K562 (cell line): ENCODE data around the gene SEC24B. TPM values are rescaled to one million over a fixed set of nuclear protein-coding genes. Genes with fewer than 3 reads are reported as not detected.

Experiments
- CBX5 ChIP-seq: IDR thresholded peaks from 2 replicates; pipeline ENCODE4 v1.6.1; 2014; ENCODE audit warnings: low read depth, borderline replicate concordance
- CTCFL ChIP-seq: IDR thresholded peaks from 2 replicates; pipeline ENCODE4 v1.6.1; 2011; ENCODE audit warnings: borderline replicate concordance, low read depth, mild to moderate bottlenecking, moderate library complexity, low read length; ENCODE audit not compliant: insufficient read depth, poor library complexity, severe bottlenecking
- DACH1 ChIP-seq: fragments of 450-650 bp; IDR thresholded peaks from 2 replicates; pipeline ENCODE4 v1.6.1; 2018; ENCODE audit not compliant: partially characterized antibody
- GATAD2A ChIP-seq: fragments of 450-650 bp; IDR thresholded peaks from 2 replicates; pipeline ENCODE4 v1.6.1; 2017
- HDAC1 ChIP-seq, 2 experiments: fragments of 450-650 bp; IDR thresholded peaks; 2 replicates each; pipeline ENCODE4 v1.6.1; 2016 to 2017; ENCODE audit warnings: inconsistent platforms in 1 of 2, mild to moderate bottlenecking in 1 of 2, moderate library complexity in 1 of 2
- MXI1 ChIP-seq: IDR thresholded peaks from 2 replicates; pipeline ENCODE4 v1.6.1; 2011; ENCODE audit warnings: low read depth, mild to moderate bottlenecking, improper control_type of control experiment, low read length
- PCBP1 ChIP-seq: fragments of 200-400 bp; formaldehyde crosslinking; IDR thresholded peaks from 2 replicates; pipeline ENCODE4 v1.6.1; 2018; ENCODE audit warnings: mild to moderate bottlenecking, low read depth, low read length; ENCODE audit not compliant: poor library complexity, severe bottlenecking
- SMC3 ChIP-seq: conservative IDR thresholded peaks from 2 replicates; pipeline ENCODE4 v1.6.1; 2011; ENCODE audit warnings: low read depth, low read length, improper control_type of control experiment; ENCODE audit not compliant: insufficient read depth
- SP1 ChIP-seq: sonication (generic); formaldehyde crosslinking; IDR thresholded peaks from 2 replicates; pipeline ENCODE4 v1.8.1; 2022; ENCODE audit warnings: mild to moderate bottlenecking, missing genetic modification reagents
- ZNF408 ChIP-seq: fragments of 250-450 bp; sonication (Bioruptor Pico); IDR thresholded peaks from 2 replicates; pipeline ENCODE4 v1.4.0; 2020; ENCODE audit warnings: low read depth, mild to moderate bottlenecking, moderate library complexity
- polyA plus RNA-seq, 8 experiments: library from polyadenylated mRNA; depleted of rRNA in 4 of 8; stranded (reverse) in 5 of 8; unstranded in 3 of 8; fragments of >200 nt; fragmentation: Nextera tagmentation in 2 of 8; fragmentation: Illumina TruSeq in 1 of 8; extraction: Ambion mirVana in 2 of 8; extraction: Trizol in 1 of 8; gene quantifications; 2 replicates each; pipeline versions ENCODE4 v1.2.1 to v1.2.3, GENCODE V29; 2011 to 2014; ENCODE audit warnings: inconsistent platforms in 1 of 8, missing spikeins in 1 of 8
- total RNA-seq, 7 experiments: library from RNA; depleted of rRNA in 6 of 7; stranded (reverse); fragments of >200 nt in 6 of 7; fragmentation: Illumina TruSeq in 2 of 7; extraction: Trizol in 2 of 7; gene quantifications; 2 replicates each; pipeline versions ENCODE4 v1.2.1 to v1.2.3, GENCODE V29; 2011 to 2021; ENCODE audit warnings: low replicate concordance in 1 of 7
- TF ChIP-seq, protein P1 (sequence below): fragments of 250-450 bp; sonication (Bioruptor Pico); IDR thresholded peaks from 2 replicates; pipeline ENCODE4 v1.8.0; 2022; ENCODE audit warnings: moderate library complexity, mild to moderate bottlenecking, inconsistent platforms
- TF ChIP-seq, protein P2 (sequence below), 2 experiments: fragments of 150-350 bp in 1 of 2; IDR thresholded peaks; 2 replicates each; pipeline ENCODE4 v1.6.1; 2012 to 2016; ENCODE audit warnings: low read depth in 2 of 2, low read length in 2 of 2, mild to moderate bottlenecking in 1 of 2, moderate library complexity in 1 of 2
- TF ChIP-seq, protein P3 (sequence below), 2 experiments: fragments of 450-650 bp; conservative IDR thresholded peaks; 2 replicates each; pipeline ENCODE4 v1.6.1; 2017; ENCODE audit warnings: mild to moderate bottlenecking in 2 of 2, moderate library complexity in 2 of 2
- TF ChIP-seq, protein P4 (sequence below): sonication (generic); formaldehyde crosslinking; IDR thresholded peaks from 2 replicates; pipeline ENCODE4 v1.8.1; 2023; ENCODE audit warnings: mild to moderate bottlenecking, missing genetic modification reagents

The SEC24B gene
- total and polyA plus RNA-seq, 9 of the 15 experiments (the other 6 are each of a cell fraction or from before 2014, with no cell fraction given) = 6.3 to 46.4 (median 17.1) TPM

- TF ChIP-seq MXI1 (peak; percentile 63; the same call in 1 of the 2 replicates), SP1 (CRISPR knock-in tag) (peak; percentile 18; the same call in 1 of the 2 replicates), ZNF408 (CRISPR knock-in tag) (no peak), CTCFL (peak; percentile 95), HDAC1 (IDR thresholded peaks at IDR 0.05) (peak in 1 of 2 experiments; percentile 76; a peak in 1 of 4 replicates), CBX5 (no peak), GATAD2A (no peak), PCBP1 (peak; percentile 33), SMC3 (0 out of 2 replicates have a peak, but pooled peaks have one; percentile 36), DACH1 (no peak)
- TF ChIP-seq, protein P1, sequence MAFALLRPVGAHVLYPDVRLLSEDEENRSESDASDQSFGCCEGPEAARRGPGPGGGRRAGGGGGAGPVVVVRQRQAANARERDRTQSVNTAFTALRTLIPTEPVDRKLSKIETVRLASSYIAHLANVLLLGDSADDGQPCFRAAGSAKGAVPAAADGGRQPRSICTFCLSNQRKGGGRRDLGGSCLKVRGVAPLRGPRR = no peak
- TF ChIP-seq, protein P2, sequence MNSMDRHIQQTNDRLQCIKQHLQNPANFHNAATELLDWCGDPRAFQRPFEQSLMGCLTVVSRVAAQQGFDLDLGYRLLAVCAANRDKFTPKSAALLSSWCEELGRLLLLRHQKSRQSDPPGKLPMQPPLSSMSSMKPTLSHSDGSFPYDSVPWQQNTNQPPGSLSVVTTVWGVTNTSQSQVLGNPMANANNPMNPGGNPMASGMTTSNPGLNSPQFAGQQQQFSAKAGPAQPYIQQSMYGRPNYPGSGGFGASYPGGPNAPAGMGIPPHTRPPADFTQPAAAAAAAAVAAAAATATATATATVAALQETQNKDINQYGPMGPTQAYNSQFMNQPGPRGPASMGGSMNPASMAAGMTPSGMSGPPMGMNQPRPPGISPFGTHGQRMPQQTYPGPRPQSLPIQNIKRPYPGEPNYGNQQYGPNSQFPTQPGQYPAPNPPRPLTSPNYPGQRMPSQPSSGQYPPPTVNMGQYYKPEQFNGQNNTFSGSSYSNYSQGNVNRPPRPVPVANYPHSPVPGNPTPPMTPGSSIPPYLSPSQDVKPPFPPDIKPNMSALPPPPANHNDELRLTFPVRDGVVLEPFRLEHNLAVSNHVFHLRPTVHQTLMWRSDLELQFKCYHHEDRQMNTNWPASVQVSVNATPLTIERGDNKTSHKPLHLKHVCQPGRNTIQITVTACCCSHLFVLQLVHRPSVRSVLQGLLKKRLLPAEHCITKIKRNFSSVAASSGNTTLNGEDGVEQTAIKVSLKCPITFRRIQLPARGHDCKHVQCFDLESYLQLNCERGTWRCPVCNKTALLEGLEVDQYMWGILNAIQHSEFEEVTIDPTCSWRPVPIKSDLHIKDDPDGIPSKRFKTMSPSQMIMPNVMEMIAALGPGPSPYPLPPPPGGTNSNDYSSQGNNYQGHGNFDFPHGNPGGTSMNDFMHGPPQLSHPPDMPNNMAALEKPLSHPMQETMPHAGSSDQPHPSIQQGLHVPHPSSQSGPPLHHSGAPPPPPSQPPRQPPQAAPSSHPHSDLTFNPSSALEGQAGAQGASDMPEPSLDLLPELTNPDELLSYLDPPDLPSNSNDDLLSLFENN (IDR thresholded peaks at IDR 0.05; ENCODE audit: low read depth in 2 of 2, low read length in 2 of 2) = 0 out of 4 replicates have a peak, but pooled peaks of 1 of the 2 experiments have one; percentile 23
- TF ChIP-seq, protein P3, sequence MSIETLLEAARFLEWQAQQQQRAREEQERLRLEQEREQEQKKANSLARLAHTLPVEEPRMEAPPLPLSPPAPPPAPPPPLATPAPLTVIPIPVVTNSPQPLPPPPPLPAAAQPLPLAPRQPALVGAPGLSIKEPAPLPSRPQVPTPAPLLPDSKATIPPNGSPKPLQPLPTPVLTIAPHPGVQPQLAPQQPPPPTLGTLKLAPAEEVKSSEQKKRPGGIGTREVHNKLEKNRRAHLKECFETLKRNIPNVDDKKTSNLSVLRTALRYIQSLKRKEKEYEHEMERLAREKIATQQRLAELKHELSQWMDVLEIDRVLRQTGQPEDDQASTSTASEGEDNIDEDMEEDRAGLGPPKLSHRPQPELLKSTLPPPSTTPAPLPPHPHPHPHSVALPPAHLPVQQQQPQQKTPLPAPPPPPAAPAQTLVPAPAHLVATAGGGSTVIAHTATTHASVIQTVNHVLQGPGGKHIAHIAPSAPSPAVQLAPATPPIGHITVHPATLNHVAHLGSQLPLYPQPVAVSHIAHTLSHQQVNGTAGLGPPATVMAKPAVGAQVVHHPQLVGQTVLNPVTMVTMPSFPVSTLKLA (conservative IDR thresholded peaks at IDR 0.05) = peak in 1 of 2 experiments; percentile 59; a peak in 3 of 4 replicates
- TF ChIP-seq, protein P4, sequence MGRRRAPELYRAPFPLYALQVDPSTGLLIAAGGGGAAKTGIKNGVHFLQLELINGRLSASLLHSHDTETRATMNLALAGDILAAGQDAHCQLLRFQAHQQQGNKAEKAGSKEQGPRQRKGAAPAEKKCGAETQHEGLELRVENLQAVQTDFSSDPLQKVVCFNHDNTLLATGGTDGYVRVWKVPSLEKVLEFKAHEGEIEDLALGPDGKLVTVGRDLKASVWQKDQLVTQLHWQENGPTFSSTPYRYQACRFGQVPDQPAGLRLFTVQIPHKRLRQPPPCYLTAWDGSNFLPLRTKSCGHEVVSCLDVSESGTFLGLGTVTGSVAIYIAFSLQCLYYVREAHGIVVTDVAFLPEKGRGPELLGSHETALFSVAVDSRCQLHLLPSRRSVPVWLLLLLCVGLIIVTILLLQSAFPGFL (CRISPR knock-in tag) = no peak
Measured at GRCh38 chr4:109433205-109434006, at the start of gene SEC24B (continued).
